Endothelial cell of umbilical vein (primary cell): ENCODE data around the gene CUBN. TPM values are rescaled to one million over a fixed set of nuclear protein-coding genes. Genes with fewer than 3 reads are reported as not detected.
A peak's percentile ranks its signal among the peaks of the same experiment; 100 is the strongest.

Source experiments
- BruUV-seq: library from RNA; stranded (reverse); fragments of 400-500 nt; replicated peaks from 2 replicates; lab custom pipeline; 2021; lab: Mats Ljungman, UMichigan
- CTCF ChIA-PET: fragments of 300-600, 350-600 bp; sonication (Branson Sonifier 250); formaldehyde crosslinking; loops from one replicate; lab custom pipeline; 2021; ENCODE audit warnings: antibody characterized with exemption, inconsistent platforms; lab: Charles Lee
- POLR2A ChIA-PET: fragments of 300-600, 350-600 bp; sonication (Branson Sonifier 250); formaldehyde crosslinking; loops from one replicate; lab custom pipeline; 2021; ENCODE audit warnings: antibody characterized with exemption, inconsistent platforms; lab: Charles Lee
- DNase-seq: peaks from one replicate; pipeline ENCODE4 v3.0.0-alpha.2; 2011; ENCODE audit warnings: low read depth, low spot score
- FAIRE-seq: peaks from 2 replicates; lab custom pipeline; 2011; peaks lifted over from hg19 to GRCh38; lab: Jason Lieb, UNC
- H2AFZ ChIP-seq: 2 replicates; pipeline ENCODE4 v1.6.0; 2012; ENCODE audit warnings: low read depth, low read length, control low read depth, inconsistent platforms
- H3K27ac ChIP-seq: 2 replicates; pipeline ENCODE4 v1.5.1; 2011; ENCODE audit warnings: low read depth, mild to moderate bottlenecking, control low read depth, low read length, moderate library complexity; ENCODE audit not compliant: insufficient read depth
- H3K27me3 ChIP-seq, 2 experiments: 2 replicates each; pipeline versions ENCODE4 v1.6.0 to v1.6.1; 2011; ENCODE audit warnings: low read length in 2 of 2, mixed read lengths in 1 of 2; ENCODE audit not compliant: control insufficient read depth in 2 of 2, insufficient read depth in 2 of 2
- H3K36me3 ChIP-seq, 2 experiments: 2 replicates in 1 of 2; 3 replicates in 1 of 2; pipeline ENCODE4 v1.5.1; 2011; ENCODE audit warnings: low read length in 2 of 2, mild to moderate bottlenecking in 1 of 2, moderate library complexity in 1 of 2; ENCODE audit not compliant: control insufficient read depth in 2 of 2, insufficient read depth in 2 of 2; ENCODE audit errors: extremely low read depth in 1 of 2
- H3K4me1 ChIP-seq: 3 replicates; pipeline ENCODE4 v1.5.1; 2011; ENCODE audit warnings: mild to moderate bottlenecking, low read length; ENCODE audit not compliant: control insufficient read depth, insufficient read depth; ENCODE audit errors: extremely low read depth
- H3K4me2 ChIP-seq: 2 replicates; pipeline ENCODE4 v1.6.1; 2011; ENCODE audit warnings: low read length, control low read depth, mixed read lengths; ENCODE audit not compliant: insufficient read depth
- H3K4me3 ChIP-seq, 3 experiments: fragments of 200-600 bp in 1 of 3; sonication (generic), shearing (Covaris generic) in 1 of 3; replicated peaks in 1 of 3; 2 replicates each; pipeline ENCODE4 v1.5.1; 2011 to 2016; ENCODE audit warnings: control low read depth in 3 of 3, low read length in 3 of 3, mild to moderate bottlenecking in 2 of 3, inconsistent platforms in 1 of 3, low read depth in 1 of 3, moderate library complexity in 1 of 3; ENCODE audit not compliant: insufficient read depth in 1 of 3
- H3K79me2 ChIP-seq: 2 replicates; pipeline ENCODE4 v1.6.0; 2012; ENCODE audit warnings: low read length, inconsistent platforms; ENCODE audit not compliant: control insufficient read depth, insufficient read depth
- H3K9ac ChIP-seq: replicated peaks from 2 replicates; pipeline ENCODE3; 2011; ENCODE audit warnings: low read length, control low read depth; ENCODE audit not compliant: insufficient read depth; ENCODE audit errors: extremely low read depth
- H3K9me1 ChIP-seq: replicated peaks from 3 replicates; pipeline ENCODE4 v1.6.0; 2011; ENCODE audit warnings: mild to moderate bottlenecking, low read length; ENCODE audit not compliant: control insufficient read depth, insufficient read depth; ENCODE audit errors: extremely low read depth
- H3K9me3 ChIP-seq: replicated peaks from 2 replicates; pipeline ENCODE4 v1.5.1; 2012; ENCODE audit warnings: low read length, inconsistent platforms; ENCODE audit not compliant: control insufficient read depth, insufficient read depth
- H4K20me1 ChIP-seq: replicated peaks from 2 replicates; pipeline ENCODE3; 2011; ENCODE audit warnings: mild to moderate bottlenecking, low read length; ENCODE audit not compliant: control insufficient read depth, insufficient read depth; ENCODE audit errors: extremely low read depth
- CTCF ChIP-seq, 2 donors: IDR thresholded peaks; 1 replicate in 1 of 2; 2 replicates in 1 of 2; pipeline ENCODE4 v1.5.1; 2011; ENCODE audit warnings: low read length in 2 of 2, mild to moderate bottlenecking in 2 of 2, moderate library complexity in 2 of 2, control low read depth in 1 of 2, inconsistent platforms in 1 of 2, low read depth in 1 of 2; ENCODE audit not compliant: insufficient read depth in 1 of 2; ENCODE audit errors: extremely low read depth in 1 of 2
- EZH2 ChIP-seq: IDR thresholded peaks from 2 replicates; pipeline ENCODE4 v1.6.1; 2012; ENCODE audit warnings: borderline replicate concordance, low read depth, mild to moderate bottlenecking, moderate library complexity, low read length, inconsistent platforms; ENCODE audit not compliant: severe bottlenecking
- FOS ChIP-seq: IDR thresholded peaks from 2 replicates; pipeline ENCODE4 v1.6.1; 2011; ENCODE audit warnings: mild to moderate bottlenecking, low read length, moderate library complexity, borderline replicate concordance; ENCODE audit not compliant: insufficient read depth
- GATA2 ChIP-seq: IDR thresholded peaks from 2 replicates; pipeline ENCODE4 v1.7.0; 2011; ENCODE audit warnings: low read depth, mild to moderate bottlenecking, moderate library complexity, mixed read lengths, low read length; ENCODE audit not compliant: insufficient read length, insufficient read depth
- JUN ChIP-seq: IDR thresholded peaks from 2 replicates; pipeline ENCODE4 v1.6.1; 2011; ENCODE audit warnings: borderline replicate concordance, low read depth; ENCODE audit not compliant: insufficient read length, insufficient read depth
- MAX ChIP-seq: IDR thresholded peaks from 2 replicates; pipeline ENCODE4 v1.6.1; 2011; ENCODE audit not compliant: insufficient read depth, insufficient read length
- MYC ChIP-seq: IDR thresholded peaks from one replicate; pipeline ENCODE4 v1.6.1; 2011; ENCODE audit warnings: mild to moderate bottlenecking, low read depth, low read length
- POLR2A ChIP-seq: IDR thresholded peaks from 2 replicates; pipeline ENCODE4 v1.6.1; 2012; ENCODE audit warnings: low read depth, mild to moderate bottlenecking, control low read depth, low read length
- POLR2AphosphoS5 ChIP-seq: IDR thresholded peaks from 2 replicates; pipeline ENCODE4 v1.6.1; 2012; ENCODE audit warnings: low read depth, mild to moderate bottlenecking, control low read depth, low read length, moderate library complexity; ENCODE audit not compliant: insufficient read depth
- dilution Hi-C: fragments of 300-500 bp; cut with MboI; formaldehyde crosslinking; loops from one replicate; pipeline ENCODE4 v1.15.0; 2019; ENCODE audit warnings: low sequenced_read_pairs; ENCODE audit not compliant: extremely low pct_ligation_motif_present
- intact Hi-C: fragments of 100-400 bp; cut with micrococcal nuclease; formaldehyde crosslinking; loops from one replicate; pipeline ENCODE4 v1.10.0; 2022
- polyA plus RNA-seq, 4 experiments: library from polyadenylated mRNA; depleted of rRNA in 3 of 4; stranded (reverse) in 3 of 4; unstranded in 1 of 4; fragments of >200 nt; gene quantifications; 2 replicates each; pipeline versions ENCODE4 v1.2.1 to v1.2.3, GENCODE V29; 2011 to 2012; ENCODE audit warnings: missing spikeins in 1 of 4
- total RNA-seq: library from RNA; stranded (reverse); gene quantifications from 2 replicates; pipeline ENCODE4 v1.2.3, GENCODE V29; 2021

CUBN gene
- total and polyA plus RNA-seq, 2 donors (not counting 3 experiments of a cell fraction or from before 2014, with no cell fraction given) = 2.7 to 4.6 TPM

DNA sequence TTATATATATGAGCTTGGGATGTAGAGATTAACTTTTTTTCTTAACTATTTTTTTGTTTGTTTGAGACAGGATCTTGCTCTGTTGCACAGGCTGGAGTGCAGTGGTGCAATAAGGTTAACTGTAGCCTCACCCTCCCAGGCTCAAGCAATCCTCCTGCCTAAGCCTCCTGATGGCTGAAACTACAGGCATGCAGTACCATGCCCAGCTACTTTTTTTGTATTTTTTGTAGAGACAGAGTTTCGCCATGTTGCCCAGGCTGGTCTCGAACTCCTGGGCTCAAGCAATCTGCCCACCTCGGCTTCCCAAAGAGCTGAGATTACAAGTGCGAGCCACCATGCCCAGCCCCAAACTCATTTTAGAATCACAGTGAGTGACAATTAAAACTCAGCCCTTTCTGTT, 105.2 kb downstream of the CUBN start:
- peaks cover 60% of the 10 kb centered on the region for H3K4me1 ChIP-seq
- TF ChIP-seq POLR2A = no peak
- TF ChIP-seq JUN = no peak
- TF ChIP-seq GATA2 = no peak
- no peak for TF ChIP-seq EZH2
- no peak for TF ChIP-seq MAX
- no peak for TF ChIP-seq POLR2AphosphoS5
- no peak for TF ChIP-seq FOS
- no peak for TF ChIP-seq CTCF (IDR thresholded peaks at IDR 0.05; ENCODE audit: extremely low read depth in 1 of 2, insufficient read depth in 1 of 2, low read depth in 1 of 2, low read length in 2 of 2)
- TF ChIP-seq MYC = no peak
- no peaks in the 10 kb centered on the region for H3K27me3 ChIP-seq
- H3K4me3 ChIP-seq = no peak overlapping the region
- ChIA-PET CTCF (interaction anchor here (2.0 kb wide), 1 partner anchor 29 kb away, joined by 5 read pairs; no protein-coding TSS in a partner anchor), POLR2A (no interaction called here)
- FAIRE-seq (no peak), DNase-seq (no peak)
- H3K9me3 ChIP-seq = no peaks in the 10 kb centered on the region
- no peaks in the 10 kb centered on the region for H3K79me2 ChIP-seq
- peak overlapping the region; percentile 96 for H3K9ac ChIP-seq
- dilution Hi-C loops (no loop called here), intact Hi-C loops (loop anchor here (1.0 kb wide), 1 partner anchor 114 kb away; no protein-coding TSS in a partner anchor)
- BruUV-seq = no TSS peak
- H3K9me1 ChIP-seq = no peaks in the 10 kb centered on the region
- no peaks in the 10 kb centered on the region for H4K20me1 ChIP-seq
- no peaks in the 10 kb centered on the region for H3K36me3 ChIP-seq
- H3K27ac ChIP-seq = peak overlapping the region; percentile 72
- H2AFZ ChIP-seq = no peak overlapping the region
- peak overlapping the region; percentile 85 for H3K4me2 ChIP-seq
